ENCODE data around the gene SCN9A. TPM values are rescaled to one million over a fixed set of nuclear protein-coding genes. Genes with fewer than 3 reads are reported as not detected.
"Not testable (repeated sequence)": the region's sequence is repeated elsewhere in the genome, so short reads cannot be mapped to it uniquely, and the experiment has no call there.

Gene SCN9A
- total and polyA plus RNA-seq, 2 donors (not counting 1 experiment from before 2014, with no cell fraction given), result 64.2 to 105 TPM

GRCh38 chr2:166224197-166224596 is 151.5 kb downstream of the SCN9A start:
- Histone ChIP-seq H3K9ac (ENCODE audit: insufficient read depth, low read length) (no peak overlapping the region), H3K79me2 (ENCODE audit: control insufficient read depth, insufficient read depth, low read length) (no peaks in the 10 kb centered on the region), H3K4me2 (ENCODE audit: extremely low read depth, insufficient read depth, low read length) (no peak overlapping the region), H3K4me3 (replicated peaks in 1 of 4; ENCODE audit: control extremely low read depth in 1 of 4, insufficient read depth in 1 of 4, low read depth in 3 of 4, low read length in 4 of 4) (no peak overlapping the region), H3K27ac (ENCODE audit: insufficient read depth, low read length) (no peak overlapping the region), H3K36me3 (ENCODE audit: control insufficient read depth, insufficient read depth, low read length) (peaks cover 1% of the 10 kb centered on the region), H4K20me1 (ENCODE audit: control insufficient read depth, extremely low read depth, insufficient read depth, low read length) (no peaks in the 10 kb centered on the region), H3K27me3 (ENCODE audit: control insufficient read depth, insufficient read depth, low read length) (no peaks in the 10 kb centered on the region), H2AFZ (ENCODE audit: low read length) (no peak overlapping the region), H3K4me1 (ENCODE audit: control insufficient read depth, extremely low read depth, insufficient read depth, low read length) (no peaks in the 10 kb centered on the region), H3K9me3 (ENCODE audit: control insufficient read depth, insufficient read depth, low read depth, low read length) (no peaks in the 10 kb centered on the region)
- no peak for DNase-seq (ENCODE audit: low read depth in 2 of 2)
- no peak for TF ChIP-seq EZH2 (IDR thresholded peaks at IDR 0.05; ENCODE audit: low read length, missing control alignments)
- TF ChIP-seq CTCF (conservative IDR thresholded peaks at IDR 0.05 in 1 of 2, IDR thresholded peaks at IDR 0.05 in 1 of 2; ENCODE audit: low read depth in 1 of 2, low read length in 2 of 2), result no peak

GRCh38 chr2:166223298-166223697 is 152.4 kb downstream of the SCN9A start:
- H3K9ac ChIP-seq (ENCODE audit: insufficient read depth, low read length), result no peak overlapping the region
- H3K4me3 ChIP-seq (replicated peaks in 1 of 4; ENCODE audit: control extremely low read depth in 1 of 4, insufficient read depth in 1 of 4, low read depth in 3 of 4, low read length in 4 of 4), result no peak overlapping the region
- H3K4me2 ChIP-seq (ENCODE audit: extremely low read depth, insufficient read depth, low read length), result no peak overlapping the region
- H4K20me1 ChIP-seq (ENCODE audit: control insufficient read depth, extremely low read depth, insufficient read depth, low read length), result no peaks in the 10 kb centered on the region
- no peaks in the 10 kb centered on the region for H3K4me1 ChIP-seq (ENCODE audit: control insufficient read depth, extremely low read depth, insufficient read depth, low read length)
- TF ChIP-seq EZH2 (IDR thresholded peaks at IDR 0.05; ENCODE audit: low read length, missing control alignments) (no peak), CTCF (conservative IDR thresholded peaks at IDR 0.05 in 1 of 2, IDR thresholded peaks at IDR 0.05 in 1 of 2; ENCODE audit: low read depth in 1 of 2, low read length in 2 of 2) (no peak)
- no peak for DNase-seq (ENCODE audit: low read depth in 2 of 2)
- H3K79me2 ChIP-seq (ENCODE audit: control insufficient read depth, insufficient read depth, low read length), result no peaks in the 10 kb centered on the region
- H2AFZ ChIP-seq (ENCODE audit: low read length), result no peak overlapping the region
- H3K36me3 ChIP-seq (ENCODE audit: control insufficient read depth, insufficient read depth, low read length), result peaks cover 1% of the 10 kb centered on the region
- H3K27ac ChIP-seq (ENCODE audit: insufficient read depth, low read length), result no peak overlapping the region
- no peaks in the 10 kb centered on the region for H3K9me3 ChIP-seq (ENCODE audit: control insufficient read depth, insufficient read depth, low read depth, low read length)
- no peaks in the 10 kb centered on the region for H3K27me3 ChIP-seq (ENCODE audit: control insufficient read depth, insufficient read depth, low read length)

GRCh38 chr2:166211079-166211478 is 164.7 kb downstream of the SCN9A start:
- DNase-seq (ENCODE audit: low read depth in 2 of 2), result no peak
- H3K27me3 ChIP-seq (ENCODE audit: control insufficient read depth, insufficient read depth, low read length), result no peaks in the 10 kb centered on the region
- no peaks in the 10 kb centered on the region for H3K4me1 ChIP-seq (ENCODE audit: control insufficient read depth, extremely low read depth, insufficient read depth, low read length)
- no peak overlapping the region for H3K4me3 ChIP-seq (replicated peaks in 1 of 4; ENCODE audit: control extremely low read depth in 1 of 4, insufficient read depth in 1 of 4, low read depth in 3 of 4, low read length in 4 of 4)
- H3K4me2 ChIP-seq (ENCODE audit: extremely low read depth, insufficient read depth, low read length), result no peak overlapping the region
- TF ChIP-seq EZH2 (IDR thresholded peaks at IDR 0.05; ENCODE audit: low read length, missing control alignments) (no peak), CTCF (conservative IDR thresholded peaks at IDR 0.05 in 1 of 2, IDR thresholded peaks at IDR 0.05 in 1 of 2; ENCODE audit: low read depth in 1 of 2, low read length in 2 of 2) (no peak)
- no peak overlapping the region for H3K27ac ChIP-seq (ENCODE audit: insufficient read depth, low read length)
- no peaks in the 10 kb centered on the region for H3K36me3 ChIP-seq (ENCODE audit: control insufficient read depth, insufficient read depth, low read length)
- H3K9me3 ChIP-seq (ENCODE audit: control insufficient read depth, insufficient read depth, low read depth, low read length), result no peaks in the 10 kb centered on the region
- no peaks in the 10 kb centered on the region for H3K79me2 ChIP-seq (ENCODE audit: control insufficient read depth, insufficient read depth, low read length)
- no peak overlapping the region for H2AFZ ChIP-seq (ENCODE audit: low read length)
- no peaks in the 10 kb centered on the region for H4K20me1 ChIP-seq (ENCODE audit: control insufficient read depth, extremely low read depth, insufficient read depth, low read length)
- no peak overlapping the region for H3K9ac ChIP-seq (ENCODE audit: insufficient read depth, low read length)

- not testable (repeated sequence) for H3K27ac ChIP-seq (ENCODE audit: insufficient read depth, low read length); H3K36me3 ChIP-seq (ENCODE audit: control insufficient read depth, insufficient read depth, low read length); H3K27me3 ChIP-seq (ENCODE audit: control insufficient read depth, insufficient read depth, low read length); H3K79me2 ChIP-seq (ENCODE audit: control insufficient read depth, insufficient read depth, low read length); H3K4me1 ChIP-seq (ENCODE audit: control insufficient read depth, extremely low read depth, insufficient read depth, low read length); H4K20me1 ChIP-seq (ENCODE audit: control insufficient read depth, extremely low read depth, insufficient read depth, low read length); H2AFZ ChIP-seq (ENCODE audit: low read length); H3K9ac ChIP-seq (ENCODE audit: insufficient read depth, low read length); H3K4me3 ChIP-seq (replicated peaks in 1 of 4; ENCODE audit: control extremely low read depth in 1 of 4, insufficient read depth in 1 of 4, low read depth in 3 of 4, low read length in 4 of 4); H3K4me2 ChIP-seq (ENCODE audit: extremely low read depth, insufficient read depth, low read length); DNase-seq (ENCODE audit: low read depth in 2 of 2); H3K9me3 ChIP-seq (ENCODE audit: control insufficient read depth, insufficient read depth, low read depth, low read length)
These were observed 165.8 kb downstream of the SCN9A start for GRCh38 chr2:166209944-166210343.

- H3K36me3 ChIP-seq (ENCODE audit: control insufficient read depth, insufficient read depth, low read length); H3K4me3 ChIP-seq (replicated peaks in 1 of 4; ENCODE audit: control extremely low read depth in 1 of 4, insufficient read depth in 1 of 4, low read depth in 3 of 4, low read length in 4 of 4); H3K79me2 ChIP-seq (ENCODE audit: control insufficient read depth, insufficient read depth, low read length); H3K4me2 ChIP-seq (ENCODE audit: extremely low read depth, insufficient read depth, low read length); H3K9me3 ChIP-seq (ENCODE audit: control insufficient read depth, insufficient read depth, low read depth, low read length); H3K4me1 ChIP-seq (ENCODE audit: control insufficient read depth, extremely low read depth, insufficient read depth, low read length); H3K27ac ChIP-seq (ENCODE audit: insufficient read depth, low read length); H3K9ac ChIP-seq (ENCODE audit: insufficient read depth, low read length); DNase-seq (ENCODE audit: low read depth in 2 of 2); H2AFZ ChIP-seq (ENCODE audit: low read length); H4K20me1 ChIP-seq (ENCODE audit: control insufficient read depth, extremely low read depth, insufficient read depth, low read length); H3K27me3 ChIP-seq (ENCODE audit: control insufficient read depth, insufficient read depth, low read length): not testable (repeated sequence)
These were observed 166.4 kb downstream of the SCN9A start for GRCh38 chr2:166209367-166209766.

Data from fibroblast of lung (primary cell).